Measurements from ENCODE around the gene VSTM4.

DNA sequence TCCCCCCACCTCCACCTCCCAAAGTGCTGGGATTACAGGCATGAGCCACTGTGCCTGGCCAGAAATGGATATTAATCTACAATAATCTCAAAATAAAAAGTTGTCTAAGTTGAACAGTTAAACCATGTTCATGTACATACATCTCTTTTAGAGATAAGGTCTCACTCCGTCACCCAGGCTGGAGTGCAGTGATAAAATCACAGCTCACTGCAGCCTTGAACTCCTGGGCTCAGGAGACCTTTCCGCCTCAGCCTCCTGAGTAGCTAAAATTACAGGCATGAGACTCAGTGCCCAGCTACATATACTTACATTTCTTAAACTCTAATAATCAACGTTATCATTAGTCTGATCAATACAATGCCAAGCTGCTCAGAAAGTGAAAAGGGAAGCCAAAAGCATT, 36.2 kb downstream of the VSTM4 start:
- TF ChIP-seq, protein P1, sequence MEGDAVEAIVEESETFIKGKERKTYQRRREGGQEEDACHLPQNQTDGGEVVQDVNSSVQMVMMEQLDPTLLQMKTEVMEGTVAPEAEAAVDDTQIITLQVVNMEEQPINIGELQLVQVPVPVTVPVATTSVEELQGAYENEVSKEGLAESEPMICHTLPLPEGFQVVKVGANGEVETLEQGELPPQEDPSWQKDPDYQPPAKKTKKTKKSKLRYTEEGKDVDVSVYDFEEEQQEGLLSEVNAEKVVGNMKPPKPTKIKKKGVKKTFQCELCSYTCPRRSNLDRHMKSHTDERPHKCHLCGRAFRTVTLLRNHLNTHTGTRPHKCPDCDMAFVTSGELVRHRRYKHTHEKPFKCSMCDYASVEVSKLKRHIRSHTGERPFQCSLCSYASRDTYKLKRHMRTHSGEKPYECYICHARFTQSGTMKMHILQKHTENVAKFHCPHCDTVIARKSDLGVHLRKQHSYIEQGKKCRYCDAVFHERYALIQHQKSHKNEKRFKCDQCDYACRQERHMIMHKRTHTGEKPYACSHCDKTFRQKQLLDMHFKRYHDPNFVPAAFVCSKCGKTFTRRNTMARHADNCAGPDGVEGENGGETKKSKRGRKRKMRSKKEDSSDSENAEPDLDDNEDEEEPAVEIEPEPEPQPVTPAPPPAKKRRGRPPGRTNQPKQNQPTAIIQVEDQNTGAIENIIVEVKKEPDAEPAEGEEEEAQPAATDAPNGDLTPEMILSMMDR (IDR thresholded peaks at IDR 0.05), result no peak
- TF ChIP-seq POLR2A (IDR thresholded peaks at IDR 0.05) (no peak), EP300 (IDR thresholded peaks at IDR 0.05) (no peak)

All from ovary (tissue), 3 donors.